Nucleus accumbens (tissue), 56 donors: ENCODE results near the gene ACOT9.
"Not testable (repeated sequence)": the region's sequence is repeated elsewhere in the genome, so short reads cannot be mapped to it uniquely, and the experiment has no call there.

Experiments used
- DNase-seq, 56 donors: peaks; one replicate each; lab custom pipeline; 2025; lab: John Stamatoyannopoulos, UW

The ACOT9 gene, protein sequence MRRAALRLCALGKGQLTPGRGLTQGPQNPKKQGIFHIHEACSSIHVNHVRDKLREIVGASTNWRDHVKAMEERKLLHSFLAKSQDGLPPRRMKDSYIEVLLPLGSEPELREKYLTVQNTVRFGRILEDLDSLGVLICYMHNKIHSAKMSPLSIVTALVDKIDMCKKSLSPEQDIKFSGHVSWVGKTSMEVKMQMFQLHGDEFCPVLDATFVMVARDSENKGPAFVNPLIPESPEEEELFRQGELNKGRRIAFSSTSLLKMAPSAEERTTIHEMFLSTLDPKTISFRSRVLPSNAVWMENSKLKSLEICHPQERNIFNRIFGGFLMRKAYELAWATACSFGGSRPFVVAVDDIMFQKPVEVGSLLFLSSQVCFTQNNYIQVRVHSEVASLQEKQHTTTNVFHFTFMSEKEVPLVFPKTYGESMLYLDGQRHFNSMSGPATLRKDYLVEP

DNA sequence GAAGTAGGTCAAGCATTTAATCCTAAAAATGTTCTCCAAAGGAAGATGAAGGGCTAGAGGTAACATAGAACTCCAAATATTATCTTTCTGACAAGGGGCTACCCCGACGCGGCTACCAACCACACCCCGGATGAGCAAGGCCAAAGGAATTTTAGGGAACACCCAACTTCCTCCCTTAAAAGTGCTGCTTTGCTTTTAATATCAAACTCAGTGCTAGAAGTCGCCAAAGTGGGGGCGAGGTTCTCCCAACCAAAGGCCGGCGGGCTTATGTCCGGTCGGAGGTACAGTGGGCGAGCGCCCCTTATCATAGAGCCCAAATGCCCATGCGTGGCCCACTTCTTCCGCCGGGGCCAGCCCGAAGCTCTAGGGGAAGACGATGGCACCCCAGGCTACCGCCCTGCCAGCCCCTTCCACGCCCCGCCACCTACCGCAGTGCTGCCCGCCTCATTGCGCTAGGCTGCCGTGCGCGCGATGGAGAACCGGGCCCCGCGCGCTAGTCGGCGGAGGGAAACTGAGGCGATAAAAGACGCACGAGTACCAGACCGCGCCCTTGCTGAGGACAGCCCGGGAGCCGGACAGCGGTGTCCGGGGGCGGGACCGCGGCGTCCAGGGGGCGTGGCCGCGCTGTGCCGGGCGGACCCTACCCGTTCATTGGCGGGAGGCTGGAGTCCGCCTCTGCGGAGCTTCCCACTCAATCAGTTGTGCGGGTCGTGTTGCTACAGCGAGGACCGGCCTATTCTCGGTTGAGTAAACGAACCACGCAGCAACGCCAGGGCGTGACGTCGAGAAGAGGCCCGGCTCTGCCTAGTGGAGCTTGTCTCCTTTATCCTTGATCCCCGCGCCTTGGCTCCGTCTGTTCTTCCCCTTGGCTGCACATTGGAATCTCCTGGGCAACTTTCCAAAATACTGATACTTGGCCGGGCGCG lies at the start of gene ACOT9:
TSS of gene ACOT9 (minus strand) at position 580 of the 926 bp plus-strand sequence. CDS start at position 448, 132 bp downstream.
- DNase-seq = peak; percentile 2 to 83 (median 48)

DNA sequence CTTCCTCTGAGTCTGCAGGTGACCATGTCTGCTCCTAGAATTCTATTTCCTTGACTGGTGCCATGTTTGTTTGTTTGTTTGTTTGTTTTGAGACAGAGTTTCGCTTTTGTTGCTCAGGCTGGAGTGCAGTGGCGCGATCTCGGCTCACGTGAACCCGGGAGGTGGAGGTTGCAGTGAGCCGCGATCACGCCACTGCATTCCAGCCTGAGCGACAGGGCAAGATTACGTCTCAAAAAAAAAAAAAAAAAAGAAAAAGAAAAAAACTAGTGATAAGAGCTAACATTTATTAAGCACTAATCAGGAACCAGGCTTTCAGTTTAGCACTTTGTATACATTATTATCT lies 47.0 kb upstream of the ACOT9 start:
- no peak for DNase-seq

DNA sequence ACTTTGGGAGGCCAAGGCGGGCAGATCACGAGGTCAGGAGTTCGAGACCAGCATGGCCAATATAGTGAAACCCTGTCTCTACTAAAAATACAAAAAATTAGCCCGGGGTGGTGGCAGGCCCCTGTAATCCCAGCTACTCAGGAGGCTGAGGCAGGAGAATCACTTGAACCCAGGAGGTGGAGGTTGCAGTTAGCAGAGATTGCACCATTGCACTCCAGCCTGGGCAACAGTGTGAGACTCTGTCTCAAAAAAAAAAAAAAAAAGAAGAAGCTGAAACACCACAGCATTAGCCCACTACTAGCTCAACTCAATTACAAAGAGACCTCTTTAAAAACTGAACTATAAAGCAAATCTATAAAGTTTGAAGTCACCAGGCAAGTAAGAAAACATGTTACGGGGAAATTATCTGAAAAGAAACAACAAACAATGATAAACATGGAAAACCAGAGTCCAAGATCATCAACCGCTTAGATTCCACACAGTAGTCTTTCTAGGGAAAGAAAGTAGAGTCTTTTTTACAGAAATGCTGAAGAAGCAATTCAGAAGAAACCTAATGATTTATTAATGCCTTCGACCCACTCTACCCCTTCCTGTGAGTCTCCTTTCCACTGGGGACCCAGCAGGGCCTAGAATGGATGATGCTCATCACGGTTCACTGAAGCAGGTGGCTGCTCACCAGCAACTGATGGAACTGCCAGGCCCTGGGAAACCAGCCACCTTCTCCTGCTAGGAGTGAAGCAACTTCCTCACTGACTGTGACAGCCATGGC lies 46.5 kb upstream of the ACOT9 start:
- peak in 4 of 56 donors; percentile 0 to 16 (median 6) for DNase-seq

DNA sequence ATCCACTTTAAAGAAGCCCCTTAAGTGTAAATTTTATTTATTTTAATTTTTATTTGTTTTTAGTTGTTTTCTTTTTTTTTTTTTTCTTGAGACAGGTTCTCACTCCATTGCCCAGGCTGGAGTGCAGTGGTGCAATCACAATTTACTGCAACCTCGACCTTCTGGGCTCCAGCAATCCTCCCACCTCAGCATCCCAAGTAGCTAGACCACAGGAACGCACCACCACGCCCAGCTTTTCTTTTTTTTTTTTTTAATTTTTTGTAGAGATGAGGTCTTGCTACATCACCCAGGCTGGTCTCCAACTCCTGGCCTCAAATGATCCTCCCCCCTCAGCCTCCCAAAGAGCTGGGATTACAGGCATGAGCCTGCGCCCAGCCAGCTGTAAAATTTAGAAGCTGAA lies 45.9 kb upstream of the ACOT9 start:
- no peak for DNase-seq

- DNase-seq = no peak
These were observed 45.4 kb upstream of the ACOT9 start for GRCh38 chrX:23788521-23788920.

DNA sequence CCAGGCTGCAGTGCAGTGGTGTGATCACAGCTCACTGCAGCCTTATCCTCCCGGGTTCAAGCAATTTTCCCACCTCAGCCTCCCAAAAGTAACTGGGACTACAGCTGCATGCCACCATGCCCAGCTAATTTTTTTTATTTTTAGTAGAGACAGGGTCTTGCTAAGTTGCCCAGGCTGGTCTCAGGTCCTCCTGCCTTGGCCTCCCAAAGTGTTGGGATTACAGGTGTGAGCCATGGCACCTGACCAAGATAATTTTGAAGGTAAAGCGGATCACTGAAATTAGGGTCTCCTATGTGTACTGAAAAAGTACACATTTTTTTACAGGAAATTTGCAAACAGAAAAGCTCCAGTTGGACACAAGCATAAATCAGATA lies 44.7 kb upstream of the ACOT9 start:
- no peak for DNase-seq

- DNase-seq = no peak
These were observed 43.3 kb upstream of the ACOT9 start for GRCh38 chrX:23786268-23786815.

GRCh38 chrX:23785580-23785979 lies 42.5 kb upstream of the ACOT9 start:
- no peak for DNase-seq

DNA sequence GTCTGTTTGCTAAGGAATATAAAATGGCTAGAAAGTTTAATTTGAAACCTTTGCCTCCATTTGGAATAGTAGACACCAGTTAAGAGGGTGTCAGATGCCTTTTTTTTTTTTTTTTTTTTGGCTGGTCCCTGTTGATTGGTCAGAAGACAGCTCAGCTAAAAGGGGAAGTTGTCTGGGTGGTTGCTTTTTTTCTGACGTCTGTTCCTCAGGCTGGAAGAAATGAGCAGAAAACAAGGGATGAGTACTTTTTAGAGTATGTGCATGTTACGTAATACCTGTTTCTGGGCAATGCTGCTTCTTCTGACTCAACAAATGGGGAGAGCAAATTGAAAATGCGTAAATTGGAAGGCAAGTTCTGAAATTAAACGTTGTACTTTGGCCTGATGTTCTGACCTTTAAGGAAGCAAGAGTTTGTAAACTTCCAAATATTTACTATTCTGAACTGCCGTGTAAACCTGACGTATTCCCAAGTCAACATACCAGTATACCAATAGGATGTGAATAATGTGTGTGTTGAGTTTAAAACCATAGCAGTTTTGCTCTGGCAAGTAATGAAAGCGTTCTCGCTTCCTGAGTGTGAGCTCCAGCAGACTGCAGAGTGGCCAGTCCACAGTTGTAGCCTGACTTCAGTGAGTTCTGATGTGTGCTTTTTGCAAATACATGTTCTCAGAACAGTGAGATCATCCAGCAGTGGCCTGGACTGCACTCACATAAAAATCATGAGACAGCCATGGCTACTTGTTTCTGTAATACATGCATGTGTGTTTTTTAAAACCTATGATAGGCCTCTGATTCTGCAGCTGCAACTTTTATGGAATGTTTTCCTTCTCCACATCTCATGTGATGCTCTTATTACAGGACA lies 41.6 kb upstream of the ACOT9 start:
- DNase-seq = no peak

DNA sequence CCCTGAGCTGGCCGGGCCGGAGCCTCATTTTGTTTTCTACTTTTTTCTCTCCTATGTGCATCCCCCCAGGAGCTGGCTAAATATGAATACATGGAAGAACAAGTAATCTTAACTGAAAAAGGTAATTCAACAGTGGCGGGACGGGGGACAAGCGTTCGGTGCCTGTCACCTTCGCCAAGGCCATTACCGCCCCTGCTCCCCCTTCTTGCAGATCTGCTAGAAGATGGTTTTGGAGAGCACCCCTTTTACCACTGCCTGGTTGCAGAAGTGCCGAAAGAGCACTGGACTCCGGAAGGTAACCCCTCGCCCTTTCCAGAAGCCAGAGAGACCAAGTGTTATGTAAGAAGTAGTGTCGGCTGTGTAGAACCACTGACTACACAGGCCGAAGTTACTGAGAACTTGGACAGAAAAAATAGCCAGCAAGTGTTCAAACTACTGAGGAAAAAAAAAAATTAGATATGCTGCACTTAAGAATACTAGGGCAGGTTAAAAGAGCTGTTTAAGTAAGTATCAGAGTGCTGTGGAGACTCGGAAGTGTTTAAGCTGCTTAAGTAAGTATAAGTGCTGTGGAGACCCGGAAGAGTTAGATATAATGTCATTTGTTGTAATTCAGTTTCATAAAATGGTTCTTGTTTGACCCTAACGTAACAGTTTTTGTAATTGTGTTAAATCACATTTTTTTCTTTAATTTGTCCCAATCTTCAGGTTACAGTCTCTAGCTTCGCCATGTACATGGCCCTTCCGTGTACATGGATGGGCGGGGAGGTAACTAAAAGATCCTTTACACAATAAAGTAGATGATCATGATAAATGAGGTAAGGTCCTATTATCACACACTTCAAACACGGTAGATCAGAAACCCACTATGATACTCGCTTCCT lies 40.8 kb upstream of the ACOT9 start:
- peak in 6 of 56 donors; percentile 1 to 23 (median 8) for DNase-seq

DNA sequence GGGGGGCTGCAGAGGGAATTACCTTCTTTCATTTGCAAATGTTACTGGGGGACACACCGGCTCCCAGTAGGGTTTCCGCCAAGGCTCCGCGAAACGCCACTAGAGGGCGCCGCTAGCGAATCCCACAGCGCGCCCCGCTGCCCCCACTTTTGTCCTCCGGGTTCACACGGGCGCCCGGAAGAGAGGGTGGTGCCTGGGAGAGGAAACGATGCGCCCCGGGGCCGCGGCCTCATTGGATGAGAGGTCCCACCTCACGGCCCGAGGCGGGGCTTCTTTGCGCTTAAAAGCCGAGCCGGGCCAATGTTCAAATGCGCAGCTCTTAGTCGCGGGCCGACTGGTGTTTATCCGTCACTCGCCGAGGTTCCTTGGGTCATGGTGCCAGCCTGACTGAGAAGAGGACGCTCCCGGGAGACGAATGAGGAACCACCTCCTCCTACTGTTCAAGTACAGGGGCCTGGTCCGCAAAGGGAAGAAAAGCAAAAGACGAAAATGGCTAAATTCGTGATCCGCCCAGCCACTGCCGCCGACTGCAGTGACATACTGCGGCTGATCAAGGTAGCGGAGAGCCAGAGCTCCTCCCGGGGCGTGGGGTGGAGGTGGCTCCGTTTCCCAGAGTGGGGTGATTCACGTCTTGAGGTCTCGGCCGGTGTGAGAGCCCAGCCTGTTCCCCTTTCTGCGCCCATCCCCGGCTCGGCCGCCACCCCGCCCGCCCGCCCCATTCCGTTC lies 40.0 kb upstream of the ACOT9 start, which contains the start of gene SAT1:
TSS of gene SAT1 (plus strand) at position 311 of the 726 bp plus-strand sequence. CDS start at position 490, 179 bp downstream.
- DNase-seq = peak; percentile 54 to 97 (median 88)

GRCh38 chrX:23782455-23782854 lies 39.4 kb upstream of the ACOT9 start:
- DNase-seq = no peak

DNA sequence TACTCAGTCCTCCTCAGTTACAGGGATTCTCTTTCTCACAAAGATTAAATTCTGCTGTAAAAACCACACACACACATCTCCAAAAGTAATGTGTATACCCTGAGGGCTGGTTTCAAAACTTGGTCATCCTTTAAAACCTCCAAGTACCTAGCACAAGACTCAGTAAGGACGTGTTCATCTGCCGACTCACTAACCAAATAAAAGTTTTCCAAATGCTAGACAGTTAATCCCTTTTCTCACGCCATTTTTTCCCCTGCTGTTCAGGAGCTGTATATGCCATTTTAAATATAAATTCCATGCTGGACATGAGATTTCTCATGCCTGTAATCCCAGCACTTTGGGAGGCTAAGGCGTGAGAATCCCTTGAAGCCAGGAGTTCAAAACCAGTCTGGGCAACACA lies 35.9 kb upstream of the ACOT9 start:
- DNase-seq = no peak

GRCh38 chrX:23776363-23776762 lies 33.3 kb upstream of the ACOT9 start:
- no peak for DNase-seq

DNA sequence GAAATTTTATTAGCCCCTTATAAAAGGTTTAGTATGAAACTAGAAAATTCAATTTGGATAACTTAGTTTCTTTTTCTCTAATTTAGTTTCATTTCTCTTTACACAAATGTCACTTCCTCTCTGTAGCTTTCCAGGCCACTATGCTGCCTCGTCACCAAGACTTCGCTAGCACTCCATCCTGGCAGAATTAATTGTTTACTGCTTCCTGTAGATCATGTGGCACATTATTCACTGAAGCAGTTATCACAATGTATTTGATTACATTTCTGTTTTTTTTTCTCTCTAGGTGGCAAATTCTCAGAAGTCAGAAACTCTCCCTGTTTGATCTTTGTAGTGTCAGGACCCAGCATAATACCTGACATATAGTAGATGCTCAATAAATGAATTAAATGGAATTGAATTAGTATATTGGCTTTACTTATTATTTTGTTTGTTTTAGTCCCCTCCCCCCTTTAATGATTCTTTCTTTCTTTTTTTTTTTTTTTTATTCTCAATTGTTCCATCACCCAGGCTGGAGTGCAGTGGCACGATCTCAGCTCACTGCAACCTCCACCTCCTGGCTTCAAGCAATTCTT lies 30.6 kb upstream of the ACOT9 start:
- no peak for DNase-seq

GRCh38 chrX:23771086-23771485 lies 28.0 kb upstream of the ACOT9 start:
- not testable (repeated sequence) for DNase-seq

- no peak for DNase-seq
These were observed 27.1 kb upstream of the ACOT9 start for GRCh38 chrX:23770142-23770541.
